ENCODE measurements around the gene BCAT1.
"Not testable (repeated sequence)": the region's sequence is repeated elsewhere in the genome, so short reads cannot be mapped to it uniquely, and the experiment has no call there.

Gene BCAT1

GRCh38 chr12:24939551-24939950 lies 9.3 kb downstream of the BCAT1 start:
- not testable (repeated sequence) for H3K9me3 ChIP-seq (ENCODE audit: insufficient read depth, low read depth, low read length); H3K27me3 ChIP-seq (ENCODE audit: insufficient read depth, low read length); H3K4me3 ChIP-seq (ENCODE audit: low read length); H3K27ac ChIP-seq (ENCODE audit: low read length); H3K9ac ChIP-seq (ENCODE audit: low read depth, low read length)
- H3K36me3 ChIP-seq (ENCODE audit: insufficient read depth, low read depth, low read length) = peaks cover 34% of the 10 kb centered on the region; the same call in 1 of the 2 replicates
- H3K4me1 ChIP-seq (ENCODE audit: insufficient read depth, low read length) = peaks cover 28% of the 10 kb centered on the region

- Histone ChIP-seq H3K27ac (ENCODE audit: low read length) (no peak overlapping the region), H3K4me1 (ENCODE audit: insufficient read depth, low read length) (peaks cover 24% of the 10 kb centered on the region), H3K9ac (ENCODE audit: low read depth, low read length) (no peak overlapping the region), H3K4me3 (ENCODE audit: low read length) (no peak overlapping the region), H3K9me3 (ENCODE audit: insufficient read depth, low read depth, low read length) (no peaks in the 10 kb centered on the region), H3K27me3 (ENCODE audit: insufficient read depth, low read length) (no peaks in the 10 kb centered on the region), H3K36me3 (ENCODE audit: insufficient read depth, low read depth, low read length) (peaks cover 27% of the 10 kb centered on the region; the same call in 1 of the 2 replicates)
These were observed 10.6 kb downstream of the BCAT1 start for GRCh38 chr12:24938341-24938740.

- H3K9me3 ChIP-seq (ENCODE audit: insufficient read depth, low read depth, low read length) = no peaks in the 10 kb centered on the region
- peaks cover 25% of the 10 kb centered on the region for H3K4me1 ChIP-seq (ENCODE audit: insufficient read depth, low read length)
- no peak overlapping the region for H3K4me3 ChIP-seq (ENCODE audit: low read length)
- H3K9ac ChIP-seq (ENCODE audit: low read depth, low read length) = no peak overlapping the region
- H3K27me3 ChIP-seq (ENCODE audit: insufficient read depth, low read length) = no peaks in the 10 kb centered on the region
- no peak overlapping the region for H3K27ac ChIP-seq (ENCODE audit: low read length)
- peaks cover 22% of the 10 kb centered on the region; the same call in 1 of the 2 replicates for H3K36me3 ChIP-seq (ENCODE audit: insufficient read depth, low read depth, low read length)
These were observed 11.2 kb downstream of the BCAT1 start for GRCh38 chr12:24937553-24938244.

- Histone ChIP-seq H3K4me3 (ENCODE audit: low read length) (no peak overlapping the region), H3K36me3 (ENCODE audit: insufficient read depth, low read depth, low read length) (peaks cover 9% of the 10 kb centered on the region; the same call in 1 of the 2 replicates), H3K27me3 (ENCODE audit: insufficient read depth, low read length) (no peaks in the 10 kb centered on the region), H3K9me3 (ENCODE audit: insufficient read depth, low read depth, low read length) (no peaks in the 10 kb centered on the region), H3K9ac (ENCODE audit: low read depth, low read length) (no peak overlapping the region), H3K27ac (ENCODE audit: low read length) (no peak overlapping the region), H3K4me1 (ENCODE audit: insufficient read depth, low read length) (peaks cover 31% of the 10 kb centered on the region)
These were observed 15.1 kb downstream of the BCAT1 start for GRCh38 chr12:24933694-24934407.

GRCh38 chr12:24931666-24932405 lies 17.1 kb downstream of the BCAT1 start:
- Histone ChIP-seq H3K36me3 (ENCODE audit: insufficient read depth, low read depth, low read length) (peaks cover 4% of the 10 kb centered on the region; the same call in 1 of the 2 replicates), H3K9ac (ENCODE audit: low read depth, low read length) (no peak overlapping the region), H3K27ac (ENCODE audit: low read length) (no peak overlapping the region), H3K4me1 (ENCODE audit: insufficient read depth, low read length) (peaks cover 44% of the 10 kb centered on the region), H3K4me3 (ENCODE audit: low read length) (no peak overlapping the region), H3K9me3 (ENCODE audit: insufficient read depth, low read depth, low read length) (no peaks in the 10 kb centered on the region), H3K27me3 (ENCODE audit: insufficient read depth, low read length) (no peaks in the 10 kb centered on the region)

GRCh38 chr12:24929953-24930352 lies 18.9 kb downstream of the BCAT1 start:
- peak overlapping the region; percentile 20; the same call in 1 of the 2 replicates for H3K4me3 ChIP-seq (ENCODE audit: low read length)

GRCh38 chr12:24928533-24929306 lies 20.2 kb downstream of the BCAT1 start:
- H3K4me3 ChIP-seq (ENCODE audit: low read length) = peak overlapping the region; percentile 0; the same call in 1 of the 2 replicates
- H3K27ac ChIP-seq (ENCODE audit: low read length); H3K27me3 ChIP-seq (ENCODE audit: insufficient read depth, low read length); H3K9ac ChIP-seq (ENCODE audit: low read depth, low read length); H3K9me3 ChIP-seq (ENCODE audit: insufficient read depth, low read depth, low read length): not testable (repeated sequence)
- peaks cover 14% of the 10 kb centered on the region; the same call in 1 of the 2 replicates for H3K36me3 ChIP-seq (ENCODE audit: insufficient read depth, low read depth, low read length)
- H3K4me1 ChIP-seq (ENCODE audit: insufficient read depth, low read length) = peaks cover 41% of the 10 kb centered on the region

More at GRCh38 chr12:24929953-24930352, 18.9 kb downstream of the BCAT1 start:
- H3K27ac ChIP-seq (ENCODE audit: low read length) = no peak overlapping the region
- no peaks in the 10 kb centered on the region for H3K9me3 ChIP-seq (ENCODE audit: insufficient read depth, low read depth, low read length)
- H3K9ac ChIP-seq (ENCODE audit: low read depth, low read length) = peak overlapping the region; percentile 45; the same call in 1 of the 2 replicates
- no peaks in the 10 kb centered on the region for H3K27me3 ChIP-seq (ENCODE audit: insufficient read depth, low read length)
- peaks cover 41% of the 10 kb centered on the region for H3K4me1 ChIP-seq (ENCODE audit: insufficient read depth, low read length)
- H3K36me3 ChIP-seq (ENCODE audit: insufficient read depth, low read depth, low read length) = peaks cover 7% of the 10 kb centered on the region; the same call in 1 of the 2 replicates

- Histone ChIP-seq H3K27me3 (ENCODE audit: insufficient read depth, low read length) (no peaks in the 10 kb centered on the region), H3K27ac (ENCODE audit: low read length) (no peak overlapping the region), H3K4me3 (ENCODE audit: low read length) (peak overlapping the region; percentile 0; the same call in 1 of the 2 replicates), H3K4me1 (ENCODE audit: insufficient read depth, low read length) (peaks cover 37% of the 10 kb centered on the region), H3K9ac (ENCODE audit: low read depth, low read length) (no peak overlapping the region), H3K36me3 (ENCODE audit: insufficient read depth, low read depth, low read length) (peaks cover 14% of the 10 kb centered on the region; the same call in 1 of the 2 replicates), H3K9me3 (ENCODE audit: insufficient read depth, low read depth, low read length) (no peaks in the 10 kb centered on the region)
These were observed 20.8 kb downstream of the BCAT1 start for GRCh38 chr12:24928131-24928530.

- H3K36me3 ChIP-seq (ENCODE audit: insufficient read depth, low read depth, low read length) = peaks cover 14% of the 10 kb centered on the region; the same call in 1 of the 2 replicates
- H3K9me3 ChIP-seq (ENCODE audit: insufficient read depth, low read depth, low read length); H3K27ac ChIP-seq (ENCODE audit: low read length): not testable (repeated sequence)
These were observed 22.8 kb downstream of the BCAT1 start for GRCh38 chr12:24926080-24926479.

GRCh38 chr12:24922090-24922489 lies 26.8 kb downstream of the BCAT1 start:
- H3K27ac ChIP-seq (ENCODE audit: low read length) = no peak overlapping the region
- peaks cover 8% of the 10 kb centered on the region for H3K4me1 ChIP-seq (ENCODE audit: insufficient read depth, low read length)
- no peaks in the 10 kb centered on the region for H3K9me3 ChIP-seq (ENCODE audit: insufficient read depth, low read depth, low read length)
- H3K27me3 ChIP-seq (ENCODE audit: insufficient read depth, low read length) = no peaks in the 10 kb centered on the region
- H3K4me3 ChIP-seq (ENCODE audit: low read length) = no peak overlapping the region
- peaks cover 12% of the 10 kb centered on the region; the same call in 1 of the 2 replicates for H3K36me3 ChIP-seq (ENCODE audit: insufficient read depth, low read depth, low read length)
- no peak overlapping the region for H3K9ac ChIP-seq (ENCODE audit: low read depth, low read length)

More at GRCh38 chr12:24926080-24926479, 22.8 kb downstream of the BCAT1 start:
- not testable (repeated sequence) for H3K9ac ChIP-seq (ENCODE audit: low read depth, low read length); H3K4me3 ChIP-seq (ENCODE audit: low read length); H3K27me3 ChIP-seq (ENCODE audit: insufficient read depth, low read length)
- H3K4me1 ChIP-seq (ENCODE audit: insufficient read depth, low read length) = peaks cover 36% of the 10 kb centered on the region
